ENCODE measurements around the gene IGFL3. TPM values are rescaled to one million over a fixed set of nuclear protein-coding genes. Genes with fewer than 3 reads are reported as not detected.
"Not testable (repeated sequence)": the region's sequence is repeated elsewhere in the genome, so short reads cannot be mapped to it uniquely, and the experiment has no call there.

Gene IGFL3
- total RNA-seq, 1 donor from 2014 or later = not detected

DNA sequence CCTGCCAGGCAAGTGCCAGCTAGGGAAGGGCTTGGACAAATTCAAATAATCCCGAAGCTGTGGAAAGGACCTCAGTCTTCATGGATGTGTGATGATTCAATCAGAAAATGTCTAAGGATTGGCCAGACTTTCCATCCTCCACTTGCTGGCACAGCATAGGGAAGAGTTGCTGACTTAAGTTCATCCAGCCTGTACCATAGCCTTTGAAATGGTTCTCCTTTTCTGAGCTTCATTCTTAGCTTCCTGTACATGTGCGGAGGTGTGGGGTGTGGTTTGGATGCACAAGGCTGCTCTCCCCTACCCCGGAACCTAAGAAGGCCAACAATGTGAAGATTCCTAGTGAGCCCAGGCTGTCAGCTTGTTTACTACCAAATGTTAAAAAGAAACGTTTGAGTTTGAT is 959 bp upstream of the IGFL3 start:
- DNase-seq (ENCODE audit: low read depth in 2 of 2) = no peak

DNA sequence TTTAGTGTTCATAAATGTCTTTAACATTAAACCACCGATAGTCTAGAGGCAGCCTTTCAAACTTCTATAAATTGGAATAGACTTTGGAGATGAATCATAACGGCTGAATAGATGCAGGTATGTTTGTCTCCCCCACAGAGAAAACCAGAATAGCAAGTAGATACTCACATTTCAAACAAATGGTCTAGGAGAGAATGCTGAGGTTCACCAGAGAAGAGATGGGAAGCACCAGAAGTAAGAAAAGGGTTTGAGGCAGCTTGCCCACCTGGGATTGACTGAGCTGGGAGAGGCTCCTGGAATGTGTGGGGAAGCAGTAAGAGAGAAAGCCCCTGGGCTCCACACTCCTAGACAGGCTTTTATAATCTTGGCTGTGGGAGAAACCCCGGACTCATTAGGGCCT is 6.4 kb downstream of the IGFL3 start:
- no peak for DNase-seq (ENCODE audit: low read depth in 2 of 2)

DNA sequence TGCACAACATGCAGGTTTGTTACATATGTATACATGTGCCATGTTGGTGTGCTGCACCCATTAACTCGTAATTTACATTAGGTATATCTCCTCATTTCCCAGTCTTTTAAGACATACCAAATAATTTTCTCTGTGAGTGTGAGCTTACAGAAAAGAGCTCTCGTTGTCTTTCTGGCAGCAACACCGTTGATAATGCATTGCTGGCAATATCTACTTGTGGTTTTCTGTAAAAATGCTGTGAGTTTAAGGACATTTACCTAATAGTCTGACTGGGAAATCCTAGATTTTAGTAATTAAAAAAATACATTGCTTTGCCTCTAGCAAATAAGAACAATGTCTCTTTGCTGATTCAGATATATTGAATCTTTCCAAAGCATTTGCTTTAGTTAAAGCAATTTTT is 8.4 kb downstream of the IGFL3 start:
- DNase-seq (ENCODE audit: low read depth in 2 of 2) = no peak

DNA sequence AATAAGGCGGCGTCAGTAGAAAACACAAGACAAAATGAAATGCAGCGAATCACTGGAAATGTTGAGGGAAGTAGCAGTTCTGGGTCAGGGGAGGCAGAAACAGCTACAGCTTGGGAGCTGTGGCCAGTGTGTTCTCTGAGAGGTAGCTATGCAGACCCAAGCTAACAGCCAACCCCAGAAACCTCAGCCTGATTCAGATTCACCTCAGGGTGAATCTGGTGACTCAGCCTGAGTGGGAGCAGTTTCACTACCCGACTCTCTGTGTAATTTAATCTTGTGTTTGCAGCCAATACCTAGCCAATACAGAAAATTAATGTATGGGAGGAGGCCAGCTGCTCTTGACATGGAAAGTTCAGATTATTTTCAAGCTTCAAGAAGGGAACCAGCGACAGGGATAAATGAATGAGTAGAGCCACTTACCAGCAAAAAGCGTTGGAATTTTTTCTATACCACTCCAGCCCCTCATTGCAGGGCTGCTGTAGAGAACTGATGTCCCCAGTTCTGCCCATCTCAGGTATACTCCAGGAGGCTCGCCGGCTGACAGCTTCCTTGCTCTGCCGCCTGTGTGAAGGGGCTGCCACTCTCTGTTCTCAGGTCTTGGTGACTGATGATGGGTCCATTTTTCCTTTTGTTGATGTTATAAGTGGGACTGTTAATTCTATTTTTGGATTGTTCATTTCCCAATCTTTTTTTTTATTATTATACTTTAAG is 8.9 kb downstream of the IGFL3 start:
- no peak for DNase-seq (ENCODE audit: low read depth in 2 of 2)

DNA sequence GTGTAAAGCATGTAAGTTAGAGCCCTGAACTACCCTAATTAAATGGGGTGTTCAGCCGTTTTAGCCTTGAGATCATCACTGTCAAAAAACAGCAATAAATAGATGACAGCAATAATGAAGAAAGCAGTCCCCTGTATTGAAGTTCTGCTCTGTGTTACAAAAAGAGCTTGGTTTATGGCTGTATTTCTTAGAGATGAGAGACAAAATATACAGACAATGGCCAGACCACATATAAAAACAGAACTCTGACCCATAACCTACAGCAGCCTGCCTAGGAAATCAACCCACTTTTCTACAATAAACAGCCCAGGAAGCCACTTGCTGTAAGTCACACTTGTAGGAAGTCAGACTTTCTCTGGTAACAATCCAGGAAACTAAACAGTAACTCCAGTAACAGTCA is 10.8 kb downstream of the IGFL3 start:
- DNase-seq (ENCODE audit: low read depth in 2 of 2) = no peak

DNA sequence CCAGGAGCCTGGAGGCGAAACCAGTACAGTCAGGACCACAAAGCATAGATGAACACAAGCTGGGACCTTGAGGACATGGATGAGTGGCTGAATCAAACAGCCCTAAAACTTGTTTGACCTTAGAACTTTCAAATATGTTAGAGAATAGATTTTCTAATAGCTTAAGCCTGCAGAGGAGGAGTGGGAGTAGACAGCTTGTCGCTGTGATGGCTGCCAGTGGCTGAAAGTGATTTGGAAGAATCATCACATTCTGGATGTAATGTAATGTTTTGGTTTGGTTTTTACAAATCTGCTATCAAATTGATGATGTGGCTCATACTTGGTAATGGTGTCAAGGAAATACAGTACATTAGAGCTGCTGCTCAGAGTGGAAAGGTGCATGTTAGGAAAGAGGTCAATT is 12.0 kb downstream of the IGFL3 start:
- DNase-seq (ENCODE audit: low read depth in 2 of 2) = no peak

DNA sequence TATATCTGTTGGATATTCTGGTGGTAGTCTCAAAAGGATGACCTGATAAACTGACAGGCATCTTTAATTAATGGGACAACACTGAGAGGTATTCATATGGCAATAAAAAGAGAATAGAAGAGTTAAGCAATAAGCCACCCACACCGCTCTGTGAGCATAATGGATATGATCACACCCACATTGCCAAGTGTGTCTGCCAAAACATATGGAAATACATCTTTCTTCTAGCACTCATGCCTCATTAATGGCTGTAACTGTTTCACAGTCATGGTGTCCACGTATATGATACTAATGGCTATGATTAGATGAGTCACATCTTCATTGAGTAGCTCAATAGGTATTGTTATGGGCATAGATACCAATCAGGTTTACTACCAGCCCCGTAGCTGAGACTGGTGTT is 13.1 kb downstream of the IGFL3 start:
- DNase-seq (ENCODE audit: low read depth in 2 of 2) = no peak

DNA sequence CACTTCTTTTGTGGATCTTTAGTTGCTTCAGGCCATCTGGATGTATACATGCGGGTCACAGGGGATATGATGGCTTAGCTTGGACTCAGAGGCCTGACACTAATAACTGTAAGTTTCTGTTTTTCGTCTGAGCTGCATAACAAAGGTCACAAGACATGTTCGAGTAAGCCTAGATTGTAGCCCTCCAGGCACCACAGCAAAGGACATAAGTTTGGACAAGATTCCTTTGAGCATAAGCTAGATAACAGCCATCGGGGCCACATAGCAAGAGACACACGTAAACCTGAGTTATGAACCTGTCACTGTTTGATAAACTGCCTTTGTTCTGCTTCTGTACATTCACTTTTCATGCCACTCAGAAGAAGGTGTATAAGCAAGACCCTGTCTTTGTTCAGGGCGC is 14.6 kb downstream of the IGFL3 start:
- no peak for DNase-seq (ENCODE audit: low read depth in 2 of 2)

DNA sequence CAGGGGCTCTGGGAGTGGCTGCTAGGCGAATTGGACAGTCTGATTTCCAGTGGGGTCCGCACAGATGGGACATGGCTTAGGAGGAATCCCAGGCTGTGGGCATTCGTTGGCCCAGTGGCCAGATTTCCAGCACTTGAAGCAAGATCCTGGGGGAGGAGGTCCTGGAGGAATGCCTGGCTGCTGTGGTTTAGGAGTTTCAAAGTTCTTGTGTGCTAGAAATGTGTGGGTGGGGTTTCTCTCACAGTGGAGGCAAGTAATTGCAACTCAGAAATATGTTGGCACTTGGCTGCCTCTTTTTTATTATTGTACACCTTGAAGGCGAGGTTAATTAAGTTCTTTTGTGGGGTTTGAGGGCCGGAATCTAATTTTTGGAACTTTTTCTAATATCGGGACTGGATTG is 17.1 kb downstream of the IGFL3 start:
- DNase-seq (ENCODE audit: low read depth in 2 of 2) = no peak

DNA sequence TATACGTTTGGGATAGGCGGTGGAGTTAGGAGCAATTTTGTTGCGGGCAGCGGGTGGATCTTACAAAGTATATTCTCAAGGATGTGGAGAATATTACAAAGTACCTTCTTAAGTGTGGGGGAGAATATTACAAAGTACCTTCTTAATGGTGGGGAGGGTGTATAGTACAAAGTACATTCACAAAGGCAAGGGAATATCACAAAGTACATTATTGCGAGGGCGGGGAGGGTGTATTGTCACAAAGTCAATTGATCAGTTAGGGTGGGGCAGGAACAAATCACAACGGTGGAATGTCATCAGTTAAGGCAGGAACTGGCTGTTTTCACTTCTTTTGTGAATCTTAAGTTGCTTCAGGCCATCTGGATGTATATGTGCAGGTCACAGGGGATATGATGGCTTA is 22.2 kb downstream of the IGFL3 start:
- not testable (repeated sequence) for DNase-seq (ENCODE audit: low read depth in 2 of 2)

DNA sequence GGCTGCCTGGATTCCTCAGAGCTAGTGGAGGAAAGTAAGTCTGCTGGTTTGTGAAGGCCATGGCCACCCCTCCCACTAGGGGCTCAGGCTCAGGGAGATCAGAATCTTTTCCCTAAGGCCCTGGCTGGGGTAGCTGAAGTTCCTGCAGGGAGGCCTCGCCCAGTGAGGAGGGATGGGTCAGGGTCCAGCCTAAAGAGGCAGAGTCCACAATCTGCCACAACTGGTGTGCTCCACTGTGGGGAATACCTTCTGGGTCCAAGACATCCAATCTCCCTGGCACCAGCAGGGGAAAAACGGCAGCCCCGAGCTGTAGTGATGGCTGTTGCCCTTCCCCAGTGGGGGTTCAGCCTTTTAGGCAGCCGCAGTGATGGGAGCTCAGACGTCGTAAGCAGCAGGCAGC is 23.2 kb downstream of the IGFL3 start:
- no peak for DNase-seq (ENCODE audit: low read depth in 2 of 2)

DNA sequence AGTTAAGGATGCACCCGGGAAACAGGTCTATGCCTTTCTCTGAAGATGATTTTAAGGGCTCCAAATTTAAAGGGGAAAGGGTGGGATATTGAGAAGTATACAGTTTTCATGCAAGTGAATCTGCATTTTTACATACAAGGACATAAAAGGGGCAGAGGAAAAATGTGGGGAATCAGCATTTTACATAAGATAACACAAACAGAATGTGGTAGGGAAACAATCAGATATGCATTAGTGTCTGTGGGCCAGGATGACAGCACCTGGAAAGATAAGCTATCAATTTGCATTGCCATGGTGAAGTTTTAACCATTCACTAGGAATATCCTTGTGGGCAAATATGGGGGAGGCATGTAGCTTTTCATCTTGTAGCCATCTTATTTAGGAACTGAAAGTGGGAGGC is 24.1 kb downstream of the IGFL3 start:
- no peak for DNase-seq (ENCODE audit: low read depth in 2 of 2)

DNA sequence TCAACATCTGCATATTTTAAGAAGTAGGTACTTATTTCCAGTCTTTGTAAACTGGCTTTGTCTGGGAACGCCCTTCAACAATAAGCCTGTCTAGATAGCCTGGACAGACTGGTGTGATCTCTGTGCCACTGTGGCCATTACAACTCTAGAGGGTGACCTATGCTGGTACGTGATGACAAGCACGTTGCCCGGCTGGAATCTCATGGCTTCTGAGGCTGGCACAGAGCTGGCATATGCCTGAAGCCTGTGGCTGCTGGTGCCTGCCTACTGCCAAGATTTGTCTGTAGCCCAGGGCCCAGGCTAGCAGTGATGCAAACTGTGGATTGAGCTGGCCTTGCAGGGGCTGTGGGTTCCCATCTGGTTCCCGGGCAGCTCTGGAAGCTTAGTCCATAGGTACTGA is 34.0 kb downstream of the IGFL3 start:
- no peak for DNase-seq (ENCODE audit: low read depth in 2 of 2)

DNA sequence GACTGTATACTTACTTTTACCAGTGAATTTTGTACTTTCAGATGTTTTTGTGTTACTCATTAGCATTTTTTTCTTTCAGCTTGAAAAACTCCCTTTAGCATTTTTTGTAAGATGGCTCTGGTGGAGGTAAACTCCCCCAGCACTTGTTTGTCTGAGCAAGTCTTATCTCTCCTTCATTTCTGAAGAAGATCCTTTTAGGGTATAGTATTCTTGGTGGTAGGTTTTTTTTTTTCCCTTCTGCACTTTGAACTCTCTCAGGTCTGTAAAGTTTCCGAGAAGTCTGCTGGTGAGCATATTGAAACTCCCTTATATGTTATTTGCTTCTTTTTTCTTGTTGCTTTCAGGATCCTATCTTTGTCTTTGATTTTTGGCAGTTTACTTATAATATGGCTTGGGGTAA is 35.1 kb downstream of the IGFL3 start:
- DNase-seq (ENCODE audit: low read depth in 2 of 2) = no peak

DNA sequence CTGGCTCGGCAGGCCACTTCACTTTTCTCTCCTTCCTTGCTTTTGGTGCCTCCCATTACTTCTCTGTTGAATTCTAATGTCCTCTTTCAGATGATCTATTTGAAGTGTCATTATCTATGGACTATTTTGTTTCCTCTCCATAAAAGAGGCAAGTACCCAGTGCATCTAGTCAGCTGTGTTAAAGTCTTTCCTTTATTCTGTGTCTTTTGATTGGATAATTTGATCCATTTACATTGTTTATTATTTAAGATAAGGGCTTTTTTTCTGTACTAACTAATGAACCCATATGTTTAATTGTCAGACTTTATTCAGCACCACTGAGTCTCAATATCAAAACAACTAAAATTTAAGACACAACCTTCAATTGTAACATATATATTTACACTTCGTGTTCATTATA is 36.4 kb downstream of the IGFL3 start:
- no peak for DNase-seq (ENCODE audit: low read depth in 2 of 2)

DNA sequence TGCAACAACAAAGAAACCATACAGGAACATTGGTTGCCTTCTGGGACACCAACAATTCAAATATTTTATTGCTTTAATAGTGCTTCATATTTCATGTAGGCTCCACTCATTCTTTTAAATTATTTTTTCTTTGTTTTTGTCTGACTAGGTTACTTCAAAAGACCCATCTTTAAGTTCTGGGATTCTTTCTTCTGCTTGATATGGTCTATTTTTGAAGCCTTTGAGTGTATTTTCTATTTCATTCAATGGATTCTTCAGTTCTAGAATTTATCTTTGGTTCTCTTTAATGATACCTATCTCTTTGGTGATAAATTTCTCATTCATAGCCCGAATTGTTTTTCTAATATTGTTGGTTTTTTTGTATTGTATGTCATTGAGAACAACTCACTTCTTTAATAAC is 38.6 kb downstream of the IGFL3 start:
- no peak for DNase-seq (ENCODE audit: low read depth in 2 of 2)

DNA sequence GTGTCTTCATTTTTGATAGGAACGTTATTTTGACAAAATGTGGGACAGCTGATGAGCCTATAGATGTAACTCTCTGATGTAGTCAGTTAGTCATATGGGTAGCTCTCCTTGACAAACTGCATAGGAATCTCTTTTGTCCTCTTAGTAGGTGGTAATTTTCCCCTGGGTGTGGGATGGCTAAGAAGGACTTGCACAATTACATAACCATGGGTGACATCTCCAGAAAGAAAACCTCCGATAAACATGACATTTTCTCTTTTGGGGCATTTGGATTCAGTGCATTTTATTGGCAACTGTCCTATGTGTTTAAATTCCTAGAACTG is 41.8 kb downstream of the IGFL3 start:
- no peak for DNase-seq (ENCODE audit: low read depth in 2 of 2)

DNA sequence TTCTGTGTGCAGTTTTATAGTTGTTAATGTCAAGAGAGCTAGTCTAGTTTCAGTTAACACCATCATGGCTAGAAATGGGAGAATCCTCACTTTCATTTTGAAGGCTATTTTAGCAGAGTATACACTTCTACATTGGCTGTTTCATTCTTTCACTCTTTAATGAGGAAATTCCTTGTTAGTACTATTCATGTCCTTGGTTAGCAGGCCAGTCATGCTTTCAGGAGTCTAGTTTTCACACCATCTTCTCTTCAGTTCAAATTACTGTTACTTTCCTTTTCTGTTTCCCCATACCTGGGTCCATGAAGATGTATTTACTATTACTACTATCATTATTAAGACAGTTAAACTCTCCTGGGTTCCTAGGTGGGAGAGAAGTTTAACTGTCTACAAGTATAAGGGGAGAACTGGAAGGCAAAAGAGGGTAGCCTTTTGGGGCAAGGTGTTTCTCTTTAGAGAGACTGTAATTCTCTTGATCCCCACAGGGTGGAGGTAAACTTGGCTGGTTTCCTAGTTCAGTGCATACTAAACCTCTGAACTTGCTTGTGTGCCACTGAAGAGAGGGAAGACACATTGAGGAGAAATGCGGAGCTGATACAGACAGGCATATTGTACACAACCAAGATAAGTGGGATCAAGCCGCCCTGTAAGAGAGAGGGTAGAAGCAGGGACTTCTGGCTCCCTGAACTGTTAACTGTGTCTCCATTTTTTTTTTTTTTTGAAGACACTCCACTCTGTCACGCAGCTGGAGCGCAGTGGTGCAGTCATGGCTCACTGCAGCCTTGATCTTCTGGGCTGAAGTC is 42.4 kb downstream of the IGFL3 start:
- DNase-seq (ENCODE audit: low read depth in 2 of 2) = peak; percentile 65 to 75

DNA sequence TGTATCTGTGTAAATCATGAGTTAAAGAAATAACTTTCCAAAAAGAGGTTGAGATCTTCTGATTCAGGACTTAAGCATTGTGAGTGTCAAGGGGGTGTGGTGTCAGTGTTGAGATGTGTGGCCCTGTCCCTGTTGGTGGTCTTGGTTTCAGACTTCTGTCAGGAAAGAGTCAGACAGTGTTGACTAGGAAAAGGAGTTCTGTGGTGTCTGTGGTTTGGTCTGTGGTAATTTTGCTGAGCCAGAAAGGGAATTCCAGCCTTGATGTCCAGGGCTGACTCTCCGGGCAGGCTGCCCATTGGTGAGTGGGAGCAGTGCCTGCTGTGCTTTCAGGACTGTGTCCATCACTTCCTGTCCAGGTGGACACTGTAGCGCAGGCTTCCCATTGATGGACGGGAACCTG is 43.9 kb downstream of the IGFL3 start:
- peak; percentile 63 to 80 for DNase-seq (ENCODE audit: low read depth in 2 of 2)

DNA sequence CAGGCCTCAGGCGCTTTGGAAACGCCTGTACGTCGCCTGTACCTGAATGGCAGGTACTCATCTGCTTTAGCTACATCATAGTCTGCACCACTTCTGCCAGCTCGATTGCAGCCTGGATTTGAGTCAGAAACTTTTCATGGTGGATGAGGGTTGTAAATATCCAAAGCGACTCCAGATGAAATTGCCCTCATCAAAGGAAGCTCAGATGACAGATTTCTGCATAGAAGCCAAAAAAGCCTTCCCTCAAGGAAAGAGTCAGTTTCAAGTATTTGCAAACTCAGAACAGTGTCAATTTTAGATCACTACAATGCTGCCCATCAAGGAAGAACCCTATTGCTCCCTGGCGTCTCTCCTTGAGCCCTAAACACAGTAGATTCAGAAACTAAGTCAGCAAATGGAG is 44.9 kb downstream of the IGFL3 start:
- no peak for DNase-seq (ENCODE audit: low read depth in 2 of 2)

DNA sequence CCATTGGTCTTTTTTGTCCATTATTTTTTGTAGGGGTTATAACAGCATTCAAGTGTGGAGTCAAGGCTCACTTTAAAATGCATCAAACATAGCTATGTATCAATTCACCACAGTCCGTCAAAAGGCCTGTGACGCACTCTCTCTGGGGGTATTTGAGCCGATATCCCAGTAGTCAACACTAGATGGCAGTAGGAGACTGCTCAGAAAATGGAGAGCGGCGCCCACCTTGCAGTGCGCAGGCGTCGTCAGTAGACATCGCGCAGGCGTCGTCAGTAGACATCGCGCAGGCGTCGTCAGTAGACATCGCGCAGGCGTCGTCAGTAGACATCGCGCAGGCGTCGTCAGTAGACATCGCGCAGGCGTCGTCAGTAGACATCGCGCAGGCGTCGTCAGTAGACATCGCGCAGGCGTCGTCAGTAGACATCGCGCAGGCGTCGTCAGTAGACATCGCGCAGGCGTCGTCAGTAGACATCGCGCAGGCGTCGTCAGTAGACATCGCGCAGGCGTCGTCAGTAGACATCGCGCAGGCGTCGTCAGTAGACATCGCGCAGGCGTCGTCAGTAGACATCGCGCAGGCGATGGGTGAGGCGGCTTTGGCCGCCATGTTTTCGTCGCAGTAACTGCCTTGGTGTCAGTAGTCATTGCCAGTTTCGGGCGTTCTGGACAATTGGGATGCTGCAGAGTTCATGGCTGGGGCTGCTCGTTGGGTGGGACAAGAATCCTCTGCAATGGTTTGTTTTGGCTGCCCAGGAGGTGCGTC is 45.7 kb downstream of the IGFL3 start:
- peak; percentile 66 to 68 for DNase-seq (ENCODE audit: low read depth in 2 of 2)

DNA sequence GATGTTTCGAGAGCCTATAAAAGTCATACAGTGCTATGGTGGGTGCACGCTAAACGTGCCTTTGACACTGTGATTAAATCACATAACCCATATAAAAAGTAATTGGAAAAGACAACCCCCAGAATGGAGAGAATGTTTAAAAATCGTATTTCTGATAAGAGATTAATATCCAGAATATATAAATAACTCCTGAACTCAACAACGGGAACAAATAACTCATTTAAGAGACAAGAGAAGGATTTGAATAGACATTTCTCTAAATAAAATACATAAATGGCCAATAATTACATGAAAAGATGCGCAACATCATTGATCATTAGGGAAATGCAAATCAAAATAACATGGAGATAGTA is 46.7 kb downstream of the IGFL3 start:
- no peak for DNase-seq (ENCODE audit: low read depth in 2 of 2)

All from lung microvascular endothelial cell (primary cell).